Gastrocnemius medialis (tissue), 4 donors: ENCODE measurements around the gene PCDH9.

Experiments
- POLR2A ChIP-seq, 2 donors: fragments of 450-650 bp; IDR thresholded peaks; one replicate each; pipeline ENCODE4 v1.6.1; 2017; ENCODE audit warnings: antibody characterized with exemption in 2 of 2, mild to moderate bottlenecking in 2 of 2, moderate library complexity in 2 of 2
- TF ChIP-seq, protein P1 (sequence below), 5 experiments: fragments of 450-650 bp in 3 of 5; fragments of 200-600 bp in 2 of 5; sonication (generic) in 2 of 5; IDR thresholded peaks in 4 of 5; conservative IDR thresholded peaks in 1 of 5; 1 replicate in 4 of 5; 2 replicates in 1 of 5; pipeline ENCODE4 v1.5.1; 2016 to 2019; ENCODE audit warnings: antibody characterized with exemption in 5 of 5, mild to moderate bottlenecking in 3 of 5, moderate library complexity in 3 of 5

DNA sequence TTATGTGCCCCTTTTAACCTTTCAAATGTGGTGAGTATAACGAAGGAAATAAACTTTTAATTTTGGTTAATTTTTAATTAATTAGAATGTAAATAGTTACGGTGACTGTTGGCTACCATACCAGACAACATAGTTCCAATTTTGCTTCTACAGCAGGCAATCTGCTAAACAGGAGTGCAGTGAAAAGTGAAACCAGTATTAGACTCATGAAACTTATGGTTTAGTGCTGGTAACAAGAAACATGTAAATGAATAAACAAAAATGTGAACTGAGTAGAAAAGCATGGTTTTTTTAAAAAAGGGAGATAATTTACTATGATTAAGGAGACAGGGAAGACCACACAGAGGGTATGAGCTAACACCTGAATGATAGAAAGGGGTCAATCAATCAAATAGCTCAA, 478.4 kb downstream of the PCDH9 start:
- TF ChIP-seq, protein P1, sequence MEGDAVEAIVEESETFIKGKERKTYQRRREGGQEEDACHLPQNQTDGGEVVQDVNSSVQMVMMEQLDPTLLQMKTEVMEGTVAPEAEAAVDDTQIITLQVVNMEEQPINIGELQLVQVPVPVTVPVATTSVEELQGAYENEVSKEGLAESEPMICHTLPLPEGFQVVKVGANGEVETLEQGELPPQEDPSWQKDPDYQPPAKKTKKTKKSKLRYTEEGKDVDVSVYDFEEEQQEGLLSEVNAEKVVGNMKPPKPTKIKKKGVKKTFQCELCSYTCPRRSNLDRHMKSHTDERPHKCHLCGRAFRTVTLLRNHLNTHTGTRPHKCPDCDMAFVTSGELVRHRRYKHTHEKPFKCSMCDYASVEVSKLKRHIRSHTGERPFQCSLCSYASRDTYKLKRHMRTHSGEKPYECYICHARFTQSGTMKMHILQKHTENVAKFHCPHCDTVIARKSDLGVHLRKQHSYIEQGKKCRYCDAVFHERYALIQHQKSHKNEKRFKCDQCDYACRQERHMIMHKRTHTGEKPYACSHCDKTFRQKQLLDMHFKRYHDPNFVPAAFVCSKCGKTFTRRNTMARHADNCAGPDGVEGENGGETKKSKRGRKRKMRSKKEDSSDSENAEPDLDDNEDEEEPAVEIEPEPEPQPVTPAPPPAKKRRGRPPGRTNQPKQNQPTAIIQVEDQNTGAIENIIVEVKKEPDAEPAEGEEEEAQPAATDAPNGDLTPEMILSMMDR (IDR thresholded peaks at IDR 0.05 in 4 of 5, conservative IDR thresholded peaks at IDR 0.05 in 1 of 5), result no peak
- no peak for TF ChIP-seq POLR2A (IDR thresholded peaks at IDR 0.05)
